Endometrial microvascular endothelial cells (primary cell): ENCODE data around the gene FBXO8. TPM values are rescaled to one million over a fixed set of nuclear protein-coding genes. Genes with fewer than 3 reads are reported as not detected.

ENCODE experiments used
- in situ Hi-C: cut with HindIII; loops from 2 replicates; pipeline ENCODE4 v1.10.0; 2017; ENCODE audit warnings: low sequenced_read_pairs, low pct_unique_long_range_greater_than_20kb; ENCODE audit errors: inconsistent ontology term
- total RNA-seq: library from RNA; depleted of rRNA; stranded (reverse); fragments of >200 nt; gene quantifications from one replicate; pipeline ENCODE4 v1.2.3, GENCODE V29; 2015; ENCODE audit errors: inconsistent ontology term

FBXO8 gene
- total RNA-seq, 1 donor from 2014 or later = 15.1 TPM

DNA sequence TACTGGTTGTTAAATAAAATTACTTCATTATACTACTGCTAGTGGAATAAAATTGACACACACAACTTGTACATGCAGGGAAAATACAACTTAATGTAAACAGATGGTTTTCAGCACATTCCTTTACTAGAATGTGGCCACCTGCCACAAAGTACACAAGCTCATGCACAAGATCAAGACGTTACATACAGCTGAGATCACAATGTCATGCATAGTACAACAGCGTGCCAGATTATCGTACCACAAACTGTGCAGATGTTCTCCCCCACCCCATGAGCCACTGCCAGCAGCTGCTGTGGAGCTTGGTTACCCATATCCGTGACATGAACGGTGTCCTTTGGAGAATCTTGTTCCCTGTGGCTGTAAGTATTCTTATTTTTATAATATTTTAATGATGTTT is 27.7 kb downstream of the FBXO8 start:
- in situ Hi-C loops = no loop called here

- in situ Hi-C loops = no loop called here
These were observed 28.1 kb downstream of the FBXO8 start for GRCh38 chr4:174255374-174255773.

GRCh38 chr4:174254613-174255012 is 28.9 kb downstream of the FBXO8 start:
- in situ Hi-C loops = no loop called here

DNA sequence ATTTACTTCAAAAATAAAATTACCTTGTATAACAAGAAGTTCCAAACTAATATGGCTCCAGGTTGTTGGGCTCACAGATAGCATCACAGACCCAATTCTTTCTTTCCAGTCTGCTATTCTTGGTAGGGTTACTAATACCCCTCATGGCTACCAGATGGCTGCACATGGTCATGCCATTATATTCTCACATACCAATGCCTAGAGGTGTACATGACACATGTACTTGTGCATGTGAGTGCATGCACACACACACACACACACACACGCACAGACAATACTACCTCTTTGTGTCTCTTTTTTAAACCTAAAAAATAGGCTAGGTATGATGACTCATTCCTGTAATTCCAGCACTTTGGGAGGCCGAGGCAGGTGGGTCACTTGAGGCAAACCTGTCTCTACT is 31.1 kb downstream of the FBXO8 start:
- in situ Hi-C loops = no loop called here

DNA sequence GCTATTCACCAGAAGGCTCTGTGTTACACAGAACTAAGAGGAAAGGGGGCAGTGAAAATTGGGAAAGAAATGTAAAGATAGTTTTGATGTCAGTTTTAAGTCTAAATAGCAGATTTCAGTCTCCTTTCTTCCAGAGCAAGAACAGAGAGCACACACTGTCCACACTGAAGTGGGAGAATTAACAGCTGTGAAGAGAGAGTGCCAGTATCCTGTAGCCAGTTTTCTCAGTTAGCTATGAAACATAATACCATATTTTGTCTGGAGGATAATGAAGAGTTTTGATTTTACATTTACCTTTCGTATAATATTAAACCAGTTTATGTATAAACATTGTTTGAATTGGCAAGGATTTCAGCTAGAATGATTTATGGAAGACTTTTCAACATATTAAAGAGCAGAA is 35.1 kb downstream of the FBXO8 start:
- in situ Hi-C loops = no loop called here

DNA sequence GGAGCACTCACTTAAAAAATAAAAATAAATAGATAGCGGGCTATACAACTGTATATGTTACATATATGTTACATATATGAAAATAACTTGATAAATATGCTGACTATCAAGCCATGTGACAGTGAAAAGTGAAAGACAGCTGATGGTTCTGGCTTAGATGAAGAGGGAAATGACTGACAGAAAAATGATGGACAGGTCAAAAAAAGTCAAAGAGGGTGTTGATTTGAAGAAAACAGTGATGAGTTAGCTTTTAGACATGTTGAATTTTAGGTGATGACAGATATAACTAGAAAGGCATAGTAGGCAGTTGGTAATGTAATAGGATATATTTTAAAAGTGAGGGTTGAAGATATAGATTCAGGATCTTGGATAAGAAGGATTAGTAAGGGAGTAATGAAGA is 37.8 kb downstream of the FBXO8 start:
- in situ Hi-C loops = no loop called here

GRCh38 chr4:174244441-174244840 is 39.0 kb downstream of the FBXO8 start:
- in situ Hi-C loops = no loop called here

GRCh38 chr4:174241162-174241561 is 42.3 kb downstream of the FBXO8 start:
- in situ Hi-C loops = no loop called here

- in situ Hi-C loops = no loop called here
These were observed 47.1 kb downstream of the FBXO8 start for GRCh38 chr4:174236359-174236758.

DNA sequence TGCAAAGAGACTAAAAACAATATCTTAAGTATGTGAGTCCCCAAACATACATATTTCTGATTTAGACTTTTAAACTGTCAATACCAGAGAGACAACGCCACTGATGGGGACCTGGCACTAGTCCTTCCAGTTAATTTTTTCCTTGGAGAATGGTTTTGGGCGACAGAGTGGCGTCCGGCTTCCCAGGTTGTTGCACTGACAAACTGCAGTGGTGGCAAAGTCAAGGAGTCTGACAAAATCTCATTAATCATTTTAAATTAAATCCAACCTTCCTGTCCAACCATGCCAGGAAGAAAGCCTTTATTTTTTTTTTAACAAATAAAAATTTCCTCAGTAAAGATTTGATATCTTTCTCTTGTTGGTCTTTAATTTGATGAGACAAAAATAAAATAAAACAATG is 52.8 kb downstream of the FBXO8 start:
- in situ Hi-C loops = no loop called here

- in situ Hi-C loops = no loop called here
These were observed 53.3 kb downstream of the FBXO8 start for GRCh38 chr4:174230148-174230547.

DNA sequence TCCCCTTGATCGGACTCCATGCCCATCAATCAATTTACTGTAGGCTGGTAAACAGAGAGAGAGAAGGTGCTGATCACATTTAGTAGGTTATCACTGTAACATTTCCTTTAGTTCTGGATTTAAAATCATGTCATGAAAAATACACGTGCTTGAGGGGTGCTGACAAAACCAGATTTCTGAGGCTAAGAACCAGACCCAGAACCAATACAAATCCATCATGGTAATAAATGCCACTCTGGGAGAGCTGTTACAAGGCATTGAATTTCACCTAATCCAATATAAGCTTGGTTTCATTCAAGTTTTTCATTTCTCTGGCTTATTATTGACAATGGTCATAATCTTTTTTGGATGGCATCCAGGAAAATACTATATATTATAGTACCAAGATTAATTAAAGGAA is 54.5 kb downstream of the FBXO8 start:
- in situ Hi-C loops = no loop called here

GRCh38 chr4:174225349-174226049 is 58.0 kb downstream of the FBXO8 start:
- in situ Hi-C loops = no loop called here

DNA sequence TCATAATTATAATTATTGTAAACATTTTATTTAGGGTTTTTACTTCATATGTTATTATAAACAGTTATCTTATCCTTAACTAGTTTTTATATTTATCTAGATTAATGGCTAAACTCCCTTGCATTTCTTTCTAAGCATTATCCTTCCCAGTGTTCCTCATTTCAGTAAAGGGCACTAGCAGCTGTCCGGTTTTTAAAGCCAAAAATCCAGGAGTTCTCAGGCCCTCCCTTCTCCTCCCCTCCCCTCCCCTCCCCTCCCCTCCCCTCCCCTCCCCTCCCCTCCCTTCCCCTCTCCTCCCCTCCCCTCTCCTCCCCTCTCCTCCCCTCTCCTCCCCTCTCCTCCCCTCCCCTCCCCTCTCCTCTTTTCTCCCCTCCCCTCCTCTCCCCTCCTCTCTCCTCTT is 58.9 kb downstream of the FBXO8 start:
- in situ Hi-C loops = no loop called here

- in situ Hi-C loops = no loop called here
These were observed 61.1 kb downstream of the FBXO8 start for GRCh38 chr4:174222266-174222872.

- in situ Hi-C loops = no loop called here
These were observed 65.2 kb downstream of the FBXO8 start for GRCh38 chr4:174218127-174218790.

DNA sequence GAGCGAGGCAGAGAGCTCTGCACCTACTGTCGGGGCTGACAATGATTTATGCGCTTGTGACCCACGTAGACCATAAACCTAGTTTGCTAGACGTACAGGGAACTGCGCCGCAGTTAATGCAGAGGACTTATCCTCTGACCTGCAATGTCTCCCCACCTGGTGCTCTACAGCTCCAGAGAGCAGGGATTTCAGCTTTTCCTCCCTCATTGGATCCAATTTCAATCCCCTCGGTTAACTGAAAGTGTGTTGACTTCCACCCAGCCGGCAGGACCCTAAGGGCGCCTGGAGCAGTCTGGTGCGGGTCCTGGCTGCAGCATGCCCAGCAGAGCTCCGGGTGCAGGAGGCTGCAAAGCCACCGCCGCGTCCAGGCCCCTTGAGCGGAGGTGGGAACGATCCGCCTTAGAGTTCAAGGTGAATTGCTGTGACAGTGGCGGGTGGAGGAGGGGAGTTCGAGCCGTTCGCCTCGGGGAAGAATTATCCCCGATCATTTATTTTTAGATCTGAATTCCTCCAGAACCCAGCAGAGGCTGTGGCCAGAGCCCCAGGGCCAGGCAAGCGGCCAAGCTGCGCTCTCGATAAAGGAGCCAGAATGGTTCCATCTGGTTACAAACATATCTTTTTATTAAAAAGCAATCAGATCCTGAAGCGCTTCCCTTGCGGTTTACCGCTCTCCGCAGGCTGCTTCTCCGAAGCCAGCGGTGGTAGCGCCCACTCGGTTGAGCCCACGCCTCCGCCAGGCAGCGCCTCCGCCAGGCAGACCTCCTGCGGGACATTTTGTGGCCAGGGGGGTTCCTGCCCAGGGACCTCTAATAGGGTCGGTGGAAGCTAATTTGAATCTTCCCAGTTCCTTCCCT is 66.0 kb downstream of the FBXO8 start:
- in situ Hi-C loops = no loop called here

GRCh38 chr4:174216799-174217272 is 66.6 kb downstream of the FBXO8 start:
- in situ Hi-C loops = no loop called here

DNA sequence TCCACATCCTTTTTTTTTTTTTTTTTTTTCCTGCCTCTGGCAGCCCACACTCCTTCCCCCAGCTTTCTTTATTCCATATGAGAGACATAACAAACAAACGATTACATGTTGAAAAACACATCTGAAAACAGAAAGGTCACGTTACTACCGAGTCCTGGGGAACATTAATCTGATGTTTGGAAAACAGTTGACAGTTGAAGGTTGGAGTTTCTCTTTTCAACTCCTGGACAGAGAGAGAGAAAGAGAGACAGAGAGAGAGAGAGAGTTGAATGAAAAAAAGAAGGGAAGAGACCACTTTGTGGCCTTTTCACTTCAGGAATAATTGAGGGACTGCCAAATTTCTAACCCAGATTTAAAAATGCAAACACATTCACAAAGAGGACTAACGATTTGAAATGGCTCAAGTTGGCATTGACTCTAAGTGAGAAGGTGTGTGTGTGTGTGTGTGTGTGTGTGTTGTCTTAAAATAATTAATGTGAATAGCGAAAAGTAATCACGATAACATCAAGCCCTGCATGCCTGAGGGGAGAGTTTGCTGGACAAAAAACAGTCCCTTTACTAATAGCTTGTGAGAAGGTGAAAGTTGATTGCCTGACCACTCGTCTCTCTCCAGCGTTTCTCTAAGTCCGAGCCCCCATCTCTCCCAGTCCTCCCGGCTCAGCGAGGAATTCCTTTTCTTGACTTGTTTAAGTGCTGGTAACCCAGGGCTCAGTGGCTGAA is 67.3 kb downstream of the FBXO8 start:
- in situ Hi-C loops = no loop called here
